ENCODE results near the gene TERT.

The TERT gene

GRCh38 chr5:1226839-1227581, 67.9 kb downstream of the TERT start:
- TF ChIP-seq, protein P1, sequence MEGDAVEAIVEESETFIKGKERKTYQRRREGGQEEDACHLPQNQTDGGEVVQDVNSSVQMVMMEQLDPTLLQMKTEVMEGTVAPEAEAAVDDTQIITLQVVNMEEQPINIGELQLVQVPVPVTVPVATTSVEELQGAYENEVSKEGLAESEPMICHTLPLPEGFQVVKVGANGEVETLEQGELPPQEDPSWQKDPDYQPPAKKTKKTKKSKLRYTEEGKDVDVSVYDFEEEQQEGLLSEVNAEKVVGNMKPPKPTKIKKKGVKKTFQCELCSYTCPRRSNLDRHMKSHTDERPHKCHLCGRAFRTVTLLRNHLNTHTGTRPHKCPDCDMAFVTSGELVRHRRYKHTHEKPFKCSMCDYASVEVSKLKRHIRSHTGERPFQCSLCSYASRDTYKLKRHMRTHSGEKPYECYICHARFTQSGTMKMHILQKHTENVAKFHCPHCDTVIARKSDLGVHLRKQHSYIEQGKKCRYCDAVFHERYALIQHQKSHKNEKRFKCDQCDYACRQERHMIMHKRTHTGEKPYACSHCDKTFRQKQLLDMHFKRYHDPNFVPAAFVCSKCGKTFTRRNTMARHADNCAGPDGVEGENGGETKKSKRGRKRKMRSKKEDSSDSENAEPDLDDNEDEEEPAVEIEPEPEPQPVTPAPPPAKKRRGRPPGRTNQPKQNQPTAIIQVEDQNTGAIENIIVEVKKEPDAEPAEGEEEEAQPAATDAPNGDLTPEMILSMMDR (IDR thresholded peaks at IDR 0.05; ENCODE audit: control extremely low read depth, extremely low read depth, low read depth, missing control alignments), result no peak
- ChIA-PET CTCF (no interaction called here), POLR2A (no interaction called here)
- no peak for DNase-seq (ENCODE audit: extremely low spot score)

- ChIA-PET CTCF (no interaction called here), POLR2A (no interaction called here)
- no peak for DNase-seq (ENCODE audit: extremely low spot score)
- TF ChIP-seq, protein P1 (IDR thresholded peaks at IDR 0.05; ENCODE audit: control extremely low read depth, extremely low read depth, low read depth, missing control alignments), result no peak
Measured at GRCh38 chr5:1226231-1226630, 68.6 kb downstream of the TERT start.

DNA sequence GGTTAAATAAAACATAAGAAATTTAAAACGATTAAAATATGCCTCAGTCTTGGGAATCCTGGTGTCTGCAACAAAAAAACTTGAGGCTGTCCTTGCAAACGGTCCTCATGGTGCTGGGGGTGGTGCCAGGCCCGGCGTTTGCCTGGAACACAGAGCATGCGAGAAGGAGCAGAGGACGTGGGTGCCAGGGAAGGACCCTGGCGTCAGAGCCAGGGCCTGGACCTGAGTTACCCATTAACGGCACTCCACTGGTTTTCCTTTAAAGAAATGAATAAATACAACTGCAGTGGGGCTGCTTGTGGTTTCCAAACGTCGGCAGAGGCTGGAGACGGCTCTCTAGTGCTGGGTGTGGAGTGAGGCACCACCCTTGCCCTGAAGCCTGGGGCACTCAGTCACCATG, 69.8 kb downstream of the TERT start, which contains the start of gene SLC6A18:
Gene SLC6A18, plus strand, starts transcription at position 301 of the 400 bp plus-strand sequence. Its CDS starts 97 bp downstream, at position 398.
- POLR2A ChIA-PET, result no interaction called here
- CTCF ChIA-PET, result no interaction called here
- DNase-seq (ENCODE audit: extremely low spot score), result no peak
- TF ChIP-seq, protein P1 (IDR thresholded peaks at IDR 0.05; ENCODE audit: control extremely low read depth, extremely low read depth, low read depth, missing control alignments), result no peak

- TF ChIP-seq, protein P1 (IDR thresholded peaks at IDR 0.05; ENCODE audit: control extremely low read depth, extremely low read depth, low read depth, missing control alignments), result no peak
- POLR2A ChIA-PET, result no interaction called here
- CTCF ChIA-PET, result no interaction called here
- no peak for DNase-seq (ENCODE audit: extremely low spot score)
Measured at GRCh38 chr5:1224631-1225030, 70.2 kb downstream of the TERT start.

DNA sequence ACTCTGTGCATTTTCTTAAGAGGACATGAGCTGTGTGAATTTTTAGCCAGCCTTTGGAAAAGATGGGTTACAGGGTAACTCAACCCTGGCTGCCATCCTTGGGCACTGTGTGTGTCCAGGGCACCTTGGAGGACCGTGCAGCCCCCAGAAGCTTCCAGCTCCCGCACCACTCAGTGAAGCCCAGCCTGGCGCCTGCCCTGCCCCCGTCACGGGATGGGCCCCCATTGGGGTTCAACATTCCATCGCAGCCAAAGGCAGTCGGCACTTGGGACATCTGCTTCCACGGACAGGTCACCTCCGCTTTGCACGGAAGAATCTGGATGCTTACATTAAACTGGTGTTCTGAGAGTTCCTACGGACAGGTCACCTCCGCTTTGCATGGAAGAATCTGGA, 71.6 kb downstream of the TERT start:
- TF ChIP-seq, protein P1 (IDR thresholded peaks at IDR 0.05; ENCODE audit: control extremely low read depth, extremely low read depth, low read depth, missing control alignments), result no peak
- ChIA-PET CTCF (no interaction called here), POLR2A (no interaction called here)
- DNase-seq (ENCODE audit: extremely low spot score), result no peak

GRCh38 chr5:1222621-1223277, 72.1 kb downstream of the TERT start:
- TF ChIP-seq, protein P1 (IDR thresholded peaks at IDR 0.05; ENCODE audit: control extremely low read depth, extremely low read depth, low read depth, missing control alignments), result no peak

More at GRCh38 chr5:1222621-1223277, 72.1 kb downstream of the TERT start:
- ChIA-PET POLR2A (no interaction called here), CTCF (no interaction called here)
- no peak for DNase-seq (ENCODE audit: extremely low spot score)

All from GM10248 (cell line).